ENCODE results near the gene MARCHF10.

DNA sequence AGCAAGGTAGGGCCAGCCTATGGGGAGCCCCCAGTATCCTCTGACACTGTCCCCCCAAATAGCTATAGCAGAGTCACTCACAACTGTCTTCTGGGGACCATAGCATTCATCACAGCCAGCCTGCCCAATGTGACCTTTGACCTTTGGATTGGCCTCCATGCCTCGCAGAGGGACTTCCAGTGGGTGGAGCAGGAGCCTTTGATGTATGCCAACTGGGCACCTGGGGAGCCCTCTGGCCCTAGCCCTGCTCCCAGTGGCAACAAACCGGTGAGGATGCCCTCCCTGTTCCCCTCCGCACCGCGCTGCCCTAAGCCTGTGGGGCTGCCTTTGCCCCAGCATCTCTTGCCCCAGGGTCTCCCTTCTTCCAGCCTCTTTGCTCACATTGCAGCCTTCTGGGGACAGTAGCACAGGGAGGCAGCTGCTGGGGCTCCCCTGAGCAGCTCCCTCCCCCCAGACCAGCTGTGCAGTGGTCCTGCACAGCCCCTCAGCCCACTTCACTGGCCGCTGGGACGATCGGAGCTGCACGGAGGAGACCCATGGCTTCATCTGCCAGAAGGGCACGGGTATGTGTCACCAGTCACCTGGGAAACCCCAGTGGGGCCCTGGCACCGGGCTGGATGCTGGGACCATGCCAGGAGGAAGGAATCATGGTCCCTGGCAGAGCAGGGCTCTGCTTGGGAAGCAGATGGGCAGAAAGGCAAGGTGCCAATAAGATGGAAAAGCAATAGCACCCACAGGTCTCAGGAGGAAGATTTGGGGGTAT, 119.5 kb downstream of the MARCHF10 start:
- TF ChIP-seq, protein P1, sequence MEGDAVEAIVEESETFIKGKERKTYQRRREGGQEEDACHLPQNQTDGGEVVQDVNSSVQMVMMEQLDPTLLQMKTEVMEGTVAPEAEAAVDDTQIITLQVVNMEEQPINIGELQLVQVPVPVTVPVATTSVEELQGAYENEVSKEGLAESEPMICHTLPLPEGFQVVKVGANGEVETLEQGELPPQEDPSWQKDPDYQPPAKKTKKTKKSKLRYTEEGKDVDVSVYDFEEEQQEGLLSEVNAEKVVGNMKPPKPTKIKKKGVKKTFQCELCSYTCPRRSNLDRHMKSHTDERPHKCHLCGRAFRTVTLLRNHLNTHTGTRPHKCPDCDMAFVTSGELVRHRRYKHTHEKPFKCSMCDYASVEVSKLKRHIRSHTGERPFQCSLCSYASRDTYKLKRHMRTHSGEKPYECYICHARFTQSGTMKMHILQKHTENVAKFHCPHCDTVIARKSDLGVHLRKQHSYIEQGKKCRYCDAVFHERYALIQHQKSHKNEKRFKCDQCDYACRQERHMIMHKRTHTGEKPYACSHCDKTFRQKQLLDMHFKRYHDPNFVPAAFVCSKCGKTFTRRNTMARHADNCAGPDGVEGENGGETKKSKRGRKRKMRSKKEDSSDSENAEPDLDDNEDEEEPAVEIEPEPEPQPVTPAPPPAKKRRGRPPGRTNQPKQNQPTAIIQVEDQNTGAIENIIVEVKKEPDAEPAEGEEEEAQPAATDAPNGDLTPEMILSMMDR (conservative IDR thresholded peaks at IDR 0.05 in 1 of 2, IDR thresholded peaks at IDR 0.05 in 1 of 2; ENCODE audit: low read depth in 1 of 2, low read length in 2 of 2), result no peak
- TF ChIP-seq EZH2 (IDR thresholded peaks at IDR 0.05; ENCODE audit: low read length, missing control alignments), result no peak

Data from fibroblast of lung (primary cell).